ENCODE results near the gene KRT85.

- no peak for TF ChIP-seq CTCF (IDR thresholded peaks at IDR 0.05)
- TF ChIP-seq EZH2 (IDR thresholded peaks at IDR 0.05), result no peak
Measured at GRCh38 chr12:52359621-52360061, 7.6 kb downstream of the KRT85 start.

Measured in neural progenitor cell (in vitro differentiated cells).